NCI-H82 treated with DMSO at 0.1 percent for 48 hours (cell line): ENCODE data around the gene CYB5B.

Source experiments
- DNase-seq: peaks from one replicate; lab custom pipeline; 2025; ENCODE audit not compliant: unreplicated experiment; lab: John Stamatoyannopoulos, UW

Gene CYB5B

DNA sequence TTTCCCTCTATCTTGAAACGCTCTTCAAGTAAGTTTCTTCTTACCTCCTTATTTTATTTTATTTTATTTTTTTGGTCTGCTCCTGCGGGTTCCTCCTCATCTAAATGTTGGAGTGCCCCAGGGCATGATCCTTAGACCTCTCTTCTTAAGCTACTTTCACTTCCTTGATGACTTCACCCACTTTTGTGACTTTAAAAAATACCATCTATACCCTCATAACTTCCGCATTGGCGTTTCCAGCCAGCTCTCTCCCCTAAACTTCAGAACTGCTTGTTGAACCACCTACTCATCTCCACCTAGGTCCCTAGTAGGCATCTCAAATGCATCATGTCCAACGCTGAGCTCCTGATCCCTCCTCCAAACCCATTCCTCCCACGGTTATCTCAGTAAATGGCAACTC lies 89.9 kb downstream of the CYB5B start:
- DNase-seq: no peak
